ENCODE measurements around the gene ZNF793.

GRCh38 chr19:37492213-37492612, 14.5 kb upstream of the ZNF793 start:
- TF ChIP-seq CTCF (IDR thresholded peaks at IDR 0.05) (no peak), POLR2A (IDR thresholded peaks at IDR 0.05) (no peak)
